SIG-M5 treated with dmso at 0.1 percent for 504 hours (cell line): Measurements from ENCODE around the gene AHDC1.
A peak's percentile ranks its signal among the peaks of the same experiment; 100 is the strongest.
"Not testable (repeated sequence)": the region's sequence is repeated elsewhere in the genome, so short reads cannot be mapped to it uniquely, and the experiment has no call there.

Experiments used
- DNase-seq: peaks from one replicate; lab custom pipeline; 2025; ENCODE audit not compliant: unreplicated experiment; lab: John Stamatoyannopoulos, UW

Gene AHDC1

DNA sequence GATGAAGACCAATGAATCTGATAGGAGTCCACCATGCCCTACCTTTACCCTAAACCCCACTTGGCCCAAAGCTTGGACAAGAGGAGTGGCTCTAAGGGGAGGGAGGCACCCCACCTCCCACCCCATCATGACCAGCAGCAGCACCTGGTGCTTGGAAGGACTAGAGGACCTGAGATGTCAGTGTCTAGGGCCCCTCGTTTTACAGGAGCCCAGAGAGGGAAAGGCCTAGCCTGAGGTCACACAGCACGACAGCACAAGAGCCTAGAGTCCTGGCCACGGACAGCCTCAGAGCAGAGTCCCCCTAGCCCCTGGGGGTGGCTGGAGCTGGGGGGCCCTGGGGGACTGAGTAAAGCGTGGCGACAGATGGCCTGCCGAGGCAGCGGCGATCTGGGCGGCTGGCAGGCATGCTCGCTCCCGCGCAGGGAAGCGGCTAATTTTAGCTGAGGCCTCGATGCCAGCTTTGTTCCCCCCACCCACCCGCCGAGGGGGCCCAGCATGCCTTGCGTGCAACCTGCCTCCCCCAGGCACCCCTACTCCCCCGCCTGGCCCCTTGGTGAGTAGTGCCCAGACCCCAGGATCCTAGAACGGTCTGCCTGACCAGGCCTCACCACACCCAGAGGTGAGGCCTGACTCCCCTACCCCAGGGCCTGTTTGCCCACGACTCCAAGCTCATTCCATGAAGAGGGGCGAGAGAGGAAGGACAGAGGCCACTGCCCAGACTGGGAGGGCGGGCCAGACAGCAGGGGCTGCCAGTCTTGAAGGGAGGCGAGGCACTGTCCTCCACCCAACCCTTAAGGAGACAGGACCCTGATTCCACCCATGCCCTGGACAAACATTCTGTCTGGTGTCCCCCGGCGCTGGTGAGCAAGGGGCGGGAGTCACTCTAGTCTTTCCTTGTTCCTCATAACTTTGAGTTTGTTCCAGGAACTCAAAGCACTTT lies 39.0 kb downstream of the AHDC1 start:
- DNase-seq: no peak

DNA sequence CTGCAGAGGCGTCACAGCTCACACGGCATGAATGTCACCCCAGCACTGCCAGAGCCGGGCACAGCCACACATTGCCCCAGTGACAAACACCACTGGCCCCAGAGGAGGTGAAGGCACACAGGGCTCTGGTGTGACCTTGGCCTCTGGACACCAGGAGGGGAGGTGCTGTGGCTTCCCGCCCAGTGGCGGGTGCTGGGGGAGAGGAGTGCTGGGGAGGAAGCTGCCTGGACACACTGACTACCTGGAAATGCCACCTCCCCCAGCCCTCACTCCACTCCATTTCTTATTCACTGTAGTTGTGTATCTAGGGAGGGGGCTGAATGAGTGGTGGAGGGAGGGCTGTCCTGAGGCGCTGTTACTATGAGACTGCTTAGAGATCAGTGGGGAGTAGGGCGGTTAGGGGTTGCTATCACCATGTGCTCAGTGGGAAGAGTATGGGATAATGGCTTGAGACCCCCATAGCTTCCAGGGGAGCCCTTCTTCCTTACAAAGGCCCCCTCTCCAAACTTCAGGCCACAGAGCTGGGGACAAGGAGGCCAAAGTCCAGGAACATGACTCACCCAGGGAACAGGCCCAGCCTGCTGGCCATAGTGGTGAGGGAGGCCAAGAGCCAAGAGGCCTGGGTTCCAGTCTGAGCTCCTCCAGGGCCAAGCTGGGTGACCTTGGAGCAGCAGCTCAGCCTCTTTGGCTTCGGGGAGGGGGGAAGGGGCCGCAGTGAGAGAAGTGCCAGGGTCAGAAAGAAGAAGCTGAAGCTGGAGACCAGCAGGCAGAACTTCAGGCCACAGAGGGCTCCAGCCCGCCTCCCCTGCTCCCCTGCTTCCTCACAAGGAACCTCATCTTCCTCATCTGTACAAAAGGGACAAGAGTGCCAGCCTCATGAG lies 40.1 kb downstream of the AHDC1 start:
- DNase-seq: no peak

DNA sequence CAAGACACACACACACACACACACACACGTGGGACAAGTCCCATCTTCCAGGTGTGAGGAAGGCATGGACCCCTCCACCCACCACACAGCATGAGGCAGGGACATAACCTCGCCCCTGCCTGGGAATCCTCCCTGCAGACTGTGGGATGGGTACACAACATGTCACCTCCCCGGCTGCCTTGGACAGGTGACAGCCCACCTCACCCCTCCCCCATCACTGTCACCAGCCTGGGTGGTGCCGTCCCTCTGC lies 40.7 kb downstream of the AHDC1 start:
- DNase-seq: no peak

DNA sequence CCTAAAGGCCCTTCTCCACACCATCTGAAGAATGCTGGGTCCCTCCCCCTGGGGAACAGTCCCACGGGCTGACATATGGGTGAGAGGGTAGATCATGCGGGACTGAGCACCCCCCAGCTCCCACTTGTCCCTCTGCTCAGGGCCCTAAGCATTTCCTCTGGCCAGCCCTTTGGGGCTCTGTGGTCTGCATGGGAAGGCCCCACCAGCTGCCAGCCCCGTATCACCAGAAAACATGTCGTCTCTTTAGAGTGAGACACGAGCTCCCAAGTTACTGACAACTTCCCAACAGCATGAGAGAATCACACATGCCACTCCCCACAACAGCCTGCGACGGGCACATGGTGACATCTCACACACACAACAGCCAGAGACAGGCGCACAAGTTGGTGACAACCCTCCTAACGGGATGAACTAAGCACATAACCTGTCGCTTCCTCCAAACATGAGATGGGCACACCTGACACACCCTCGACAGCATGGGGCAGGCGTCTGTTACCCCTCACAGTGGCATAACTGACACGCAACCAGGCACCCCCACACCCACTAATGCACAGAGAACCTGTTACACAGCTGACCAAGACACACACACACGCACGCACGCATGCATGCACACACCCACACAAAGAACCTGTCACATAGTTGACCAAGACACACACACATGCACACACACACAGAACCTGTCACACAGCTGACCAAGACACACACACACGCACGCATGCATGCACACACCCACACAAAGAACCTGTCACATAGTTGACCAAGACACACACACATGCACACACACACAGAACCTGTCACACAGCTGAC lies 41.2 kb downstream of the AHDC1 start:
- no peak for DNase-seq

DNA sequence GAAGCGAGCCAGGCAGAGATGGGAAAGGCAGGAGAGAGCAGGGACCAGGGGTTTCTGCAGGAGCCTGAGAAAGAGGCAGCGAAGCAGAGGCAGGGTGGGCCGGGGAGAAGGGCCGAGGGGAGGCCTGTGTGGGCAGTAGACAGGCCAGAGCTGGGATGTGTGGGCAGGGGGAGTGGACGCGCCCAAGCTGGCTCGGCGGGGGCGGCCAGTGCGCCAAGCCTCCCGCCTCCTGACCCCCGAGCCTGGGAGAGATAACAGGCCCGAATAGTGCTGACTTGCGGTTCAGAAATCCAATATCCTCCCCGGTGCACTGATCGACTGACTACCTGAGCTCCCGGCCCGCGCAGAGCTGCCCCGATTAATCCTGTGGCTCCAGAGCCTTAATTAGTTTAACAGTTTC lies 41.9 kb downstream of the AHDC1 start:
- DNase-seq: no peak

DNA sequence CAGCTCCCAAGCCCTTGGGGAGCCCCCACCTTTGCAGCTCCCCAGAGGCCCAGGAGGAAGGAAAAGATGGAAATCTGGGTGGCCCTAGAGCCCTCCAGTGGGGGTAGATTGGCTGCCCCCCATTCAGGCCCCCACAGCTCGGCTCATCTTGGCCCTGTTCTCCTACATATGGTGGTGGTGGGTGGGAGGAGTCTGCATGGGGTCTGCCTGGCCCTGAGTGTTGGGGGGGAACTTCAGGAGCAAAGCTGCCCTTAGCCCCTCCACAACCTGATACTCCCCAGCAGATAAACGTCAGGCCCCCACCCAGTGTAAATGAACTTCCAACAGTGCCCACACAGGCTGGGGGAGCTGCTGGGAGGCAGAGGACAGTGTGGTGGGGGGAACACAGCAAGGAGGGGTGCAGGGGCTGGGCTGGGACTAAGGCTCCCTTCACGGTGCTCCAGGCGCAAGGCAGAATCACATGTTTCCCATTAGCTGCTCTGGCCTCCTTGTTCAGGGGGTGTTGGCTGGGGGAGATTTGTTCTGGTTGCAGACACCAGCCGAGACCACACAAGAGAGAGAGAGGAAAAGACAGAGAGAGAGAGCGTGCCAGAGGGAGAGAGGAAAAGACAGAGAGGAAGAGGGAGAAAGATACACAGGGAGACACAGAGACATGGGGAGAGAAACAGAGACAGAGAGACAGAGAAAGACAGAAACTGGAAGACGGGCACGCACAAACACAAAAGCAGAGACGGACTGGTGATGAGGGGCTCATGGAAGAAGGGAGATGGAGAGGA lies 42.6 kb downstream of the AHDC1 start:
- no peak for DNase-seq

DNA sequence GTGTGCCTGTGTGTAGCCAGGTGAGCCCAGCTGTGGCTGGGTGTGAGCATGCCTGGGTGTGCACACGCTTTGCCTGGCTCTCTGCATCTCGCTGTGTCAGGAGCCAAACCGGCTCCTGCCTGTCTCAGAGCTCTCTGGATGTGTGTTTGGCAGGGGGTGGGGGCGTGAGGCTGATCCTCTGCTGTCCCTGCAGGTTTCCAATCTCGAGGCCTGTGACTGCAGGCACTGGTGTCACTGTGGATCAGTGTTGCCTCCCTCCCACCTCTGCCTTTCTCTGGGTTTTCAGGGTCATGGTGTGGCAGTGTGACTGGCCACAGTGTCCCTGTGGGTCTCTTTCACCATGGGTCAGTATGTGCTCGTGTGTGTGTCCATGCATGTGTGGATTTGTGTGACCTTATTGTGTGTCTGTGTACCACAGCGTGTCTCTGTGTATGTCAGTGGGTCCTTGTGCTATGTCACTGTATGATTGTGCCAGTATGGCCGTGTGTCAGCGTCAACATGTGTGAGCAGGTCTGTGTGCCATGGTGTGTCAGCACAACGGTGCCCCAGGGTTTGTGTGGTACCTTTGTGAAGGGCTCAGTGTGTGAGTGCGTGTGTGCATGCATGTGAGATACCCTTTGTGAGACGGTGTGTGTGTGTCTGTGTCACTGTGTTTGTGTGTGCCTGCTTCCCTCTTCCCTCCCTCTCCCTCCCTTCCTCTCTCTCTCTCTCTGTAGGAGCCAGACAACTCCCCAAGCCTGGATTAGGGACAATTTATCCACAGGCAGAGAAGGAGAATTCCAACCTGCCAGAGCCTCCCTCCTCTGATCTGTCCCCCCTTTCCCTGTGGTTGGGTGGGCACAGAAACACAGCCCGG lies 43.4 kb downstream of the AHDC1 start:
- DNase-seq: no peak

DNA sequence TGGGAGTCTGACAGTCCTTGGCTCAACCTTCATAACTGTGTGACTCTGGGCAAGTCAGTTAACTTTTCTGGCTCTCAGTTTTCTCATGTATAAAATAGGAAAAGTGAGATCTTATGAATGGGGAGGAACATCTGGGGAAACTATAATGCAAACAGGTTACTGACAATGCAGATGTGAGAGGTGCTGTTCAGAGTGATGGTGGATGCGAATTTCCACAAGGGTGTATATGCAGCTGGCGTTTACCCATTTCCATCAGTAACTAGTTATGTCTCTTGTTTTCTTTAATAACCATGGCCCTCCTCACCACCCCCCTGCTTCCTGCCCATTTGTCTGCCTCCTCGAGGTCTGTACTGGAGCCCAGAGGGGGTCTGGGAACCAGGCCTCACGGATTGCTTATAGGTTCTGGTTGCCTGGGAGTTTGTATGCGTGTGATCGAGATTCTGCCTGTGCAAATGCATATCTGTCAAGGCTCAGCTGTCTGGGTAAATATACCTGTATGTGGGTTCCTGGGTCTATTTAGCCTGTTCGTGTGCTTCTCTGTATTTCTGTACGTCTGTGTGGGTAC lies 44.4 kb downstream of the AHDC1 start:
- DNase-seq: no peak

DNA sequence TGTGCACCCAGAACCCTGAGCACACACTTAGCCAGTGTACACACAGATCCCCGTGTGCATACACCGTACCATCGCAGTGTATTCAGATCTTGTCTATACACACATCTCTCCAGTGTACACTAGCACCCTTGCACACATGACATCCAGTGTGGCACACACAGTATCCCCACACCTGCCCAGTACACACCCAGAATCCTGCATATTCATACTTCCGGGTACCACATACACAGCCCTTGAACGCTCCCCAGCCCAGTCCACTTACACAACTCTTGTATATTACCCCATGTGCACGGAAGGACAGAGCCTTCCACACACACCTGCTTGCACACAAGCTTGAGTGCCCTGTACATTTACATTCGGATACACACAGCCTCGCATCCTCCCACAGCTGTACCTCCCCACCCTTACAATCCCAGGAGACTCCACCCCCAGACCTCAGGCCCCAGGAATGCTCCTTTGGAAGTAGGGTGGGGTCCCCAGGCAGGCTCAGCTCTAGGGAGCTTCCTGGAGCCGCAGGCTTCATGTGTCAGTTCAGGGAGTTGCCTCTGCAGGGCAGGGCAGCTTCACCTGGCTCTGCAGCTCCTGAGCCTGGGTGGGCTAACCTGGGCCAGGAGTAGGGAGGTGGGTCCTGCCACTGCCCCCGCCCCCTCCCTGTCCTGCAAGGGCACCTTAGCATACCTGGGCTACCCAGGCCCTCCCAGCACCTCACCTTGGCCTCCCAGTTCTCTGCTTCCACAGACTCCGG lies 46.2 kb downstream of the AHDC1 start:
- no peak for DNase-seq

DNA sequence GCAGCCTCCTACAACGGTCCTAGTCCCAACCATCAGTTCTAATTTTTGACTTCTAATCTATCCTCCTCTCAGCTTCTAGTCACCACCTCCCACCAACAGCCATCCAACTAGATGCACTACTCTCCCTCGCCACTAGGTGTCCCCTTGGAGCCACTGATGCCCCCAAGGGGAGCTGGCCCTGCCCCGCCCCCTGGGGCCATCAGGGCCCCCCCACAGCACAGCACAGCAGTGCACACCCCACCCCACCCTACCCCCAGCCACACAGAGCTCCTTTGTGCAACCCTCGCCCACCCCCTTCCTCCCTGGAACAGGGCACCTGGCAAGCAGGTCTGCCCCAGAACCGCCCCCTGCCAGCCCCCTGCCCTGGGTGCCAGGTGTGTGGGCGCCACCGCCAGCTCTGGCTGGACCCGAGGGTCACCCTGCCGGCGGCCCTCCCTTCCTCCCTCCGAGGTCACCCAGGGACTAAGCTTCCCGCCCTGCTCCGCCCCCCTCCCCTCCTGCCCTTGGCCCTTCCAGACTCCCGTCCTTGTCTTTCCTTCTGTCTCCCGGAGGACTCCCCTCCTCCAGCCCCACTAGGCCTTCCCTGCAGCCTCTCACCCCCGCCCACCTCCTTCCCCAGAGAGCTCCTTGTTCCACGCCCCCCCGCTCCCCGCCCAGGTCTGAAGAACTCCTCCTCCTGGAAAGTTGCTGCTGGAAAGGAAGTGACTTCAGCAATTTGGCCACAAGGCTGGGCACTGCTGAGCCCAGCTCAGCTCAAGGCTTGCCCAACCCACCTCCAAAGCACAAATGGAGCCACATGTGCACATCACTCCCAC lies 47.0 kb downstream of the AHDC1 start:
- DNase-seq: peak; percentile 60

DNA sequence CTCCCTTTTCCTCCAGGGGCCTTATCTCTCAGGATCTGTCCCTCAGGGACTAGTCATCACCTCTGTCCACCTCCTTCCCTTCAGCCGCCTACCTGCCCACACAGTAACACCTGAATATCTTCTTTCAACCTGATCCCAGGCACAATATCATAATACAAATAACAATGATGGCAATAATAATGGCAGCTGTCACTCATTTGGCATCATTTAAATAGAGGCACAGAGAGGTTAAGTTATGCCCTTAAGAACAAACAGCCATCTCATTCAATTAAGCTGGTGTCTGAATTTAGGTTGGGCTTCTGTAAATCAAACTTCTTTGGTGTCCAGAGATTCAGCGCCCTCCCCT lies 47.5 kb downstream of the AHDC1 start:
- no peak for DNase-seq

DNA sequence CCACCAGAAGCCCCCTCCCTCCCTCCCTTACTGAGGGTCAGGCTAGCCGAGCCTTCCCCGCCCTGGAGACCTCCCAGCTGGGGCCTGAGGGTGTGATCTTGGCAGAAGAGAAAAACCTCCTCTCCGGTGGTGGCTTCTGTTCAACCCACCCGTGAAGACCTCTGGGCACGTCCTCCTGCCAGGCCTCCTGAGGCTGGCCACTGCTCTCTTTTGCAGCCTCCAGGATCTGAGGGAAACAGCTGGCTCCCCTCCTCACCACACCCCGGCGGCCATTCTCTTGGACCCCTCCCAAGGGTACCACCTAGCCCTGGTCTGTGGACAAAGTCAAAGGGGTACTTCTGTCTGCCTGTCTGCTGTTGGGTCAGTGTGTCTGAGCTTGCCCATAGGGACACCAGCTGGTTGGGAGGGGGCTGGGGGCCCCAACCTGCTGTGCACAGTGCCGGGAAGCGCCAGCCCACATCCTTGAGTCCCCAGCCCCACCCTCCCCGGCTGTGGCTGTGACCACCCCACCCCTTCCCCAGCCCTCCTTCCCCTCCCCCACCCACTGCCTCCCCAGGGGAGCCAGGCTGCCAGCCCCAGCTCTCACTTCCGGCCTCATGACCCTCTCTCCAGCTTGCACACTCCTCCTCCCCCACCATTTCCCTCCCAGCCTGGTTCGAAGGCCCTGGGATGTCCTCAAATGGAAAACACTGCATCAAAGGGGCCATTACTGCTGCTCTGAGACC lies 48.1 kb downstream of the AHDC1 start:
- DNase-seq: no peak

DNA sequence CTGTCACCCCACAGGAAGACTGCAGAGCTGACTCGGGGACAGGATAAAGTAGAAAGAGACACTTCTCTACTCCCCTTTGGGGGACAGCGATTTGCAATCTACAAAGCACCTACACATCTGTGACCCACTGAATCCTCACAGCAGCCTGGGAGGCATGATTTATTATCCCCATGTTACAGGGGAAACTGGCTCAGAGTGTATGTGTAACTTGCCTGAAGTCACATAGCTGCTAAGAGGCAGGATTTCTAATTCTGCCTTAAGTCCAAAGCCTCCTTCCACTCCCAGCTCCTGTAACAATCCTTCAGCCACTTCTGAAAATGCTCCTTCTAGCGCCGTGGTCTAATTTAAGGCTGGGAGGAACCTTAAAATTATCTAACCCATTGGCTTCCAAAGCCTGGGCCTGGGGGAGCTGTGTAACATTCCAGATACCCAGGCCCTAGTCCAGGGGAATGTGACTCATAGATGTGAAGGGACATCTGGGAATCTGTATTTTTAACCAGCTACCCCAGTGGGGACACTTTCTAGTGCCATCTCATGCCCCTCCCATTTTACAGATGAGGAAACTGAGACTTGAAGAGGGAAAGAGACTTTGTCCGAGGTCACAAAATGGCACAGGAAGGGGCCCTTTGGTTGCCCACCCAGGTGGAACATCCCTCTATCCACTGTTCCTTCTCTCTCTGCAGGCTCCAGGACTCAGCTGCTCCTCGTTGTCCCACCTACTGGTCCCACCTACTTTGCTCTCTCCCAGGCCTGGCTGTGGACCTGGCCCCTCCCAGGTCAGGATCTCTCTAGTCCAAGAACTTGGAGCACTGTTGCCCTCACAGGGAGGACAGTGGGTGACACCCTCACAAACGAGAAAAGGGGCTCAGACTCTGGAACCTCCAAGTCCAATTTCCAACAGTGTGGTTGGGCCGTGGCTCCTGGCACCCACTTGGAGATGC lies 48.9 kb downstream of the AHDC1 start:
- no peak for DNase-seq

DNA sequence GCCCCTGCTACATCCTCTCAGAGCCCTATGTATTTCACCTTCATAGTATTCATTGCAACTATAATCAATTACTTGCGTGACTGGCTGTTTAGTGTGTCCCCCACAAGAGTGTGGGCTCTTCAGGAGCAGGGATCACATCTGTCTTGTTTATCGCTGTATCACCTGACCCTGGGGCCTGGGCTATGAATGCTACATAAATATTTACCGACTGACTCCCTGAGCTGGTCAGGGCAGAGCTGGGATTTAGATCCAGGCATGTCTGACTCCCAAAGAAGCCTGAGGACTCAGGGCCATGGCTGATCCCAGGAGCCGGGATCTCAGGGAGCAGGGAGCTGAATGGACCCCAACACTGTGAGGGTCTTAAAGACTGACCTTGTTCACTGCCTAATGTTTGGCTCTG lies 49.7 kb downstream of the AHDC1 start:
- no peak for DNase-seq

DNA sequence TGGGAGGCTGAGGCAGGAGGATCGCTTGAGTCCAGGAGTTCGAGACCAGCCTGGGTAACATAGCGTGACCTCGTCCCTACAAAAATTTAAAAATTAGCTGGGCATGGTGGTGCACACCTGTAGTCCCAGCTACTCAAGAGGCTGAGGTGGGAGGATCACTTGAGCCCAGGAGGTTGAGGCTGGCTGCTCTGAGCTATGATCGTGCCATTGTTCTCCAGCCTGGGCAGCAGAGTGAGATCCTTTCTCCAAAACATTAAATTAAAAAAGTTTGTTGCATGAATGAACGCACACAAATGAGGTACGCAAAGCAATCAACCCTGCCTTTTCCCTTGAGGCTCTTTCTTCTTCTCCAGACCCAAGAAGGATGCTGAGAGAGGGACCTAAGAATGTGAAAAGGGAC lies 50.1 kb downstream of the AHDC1 start:
- DNase-seq: not testable (repeated sequence)

DNA sequence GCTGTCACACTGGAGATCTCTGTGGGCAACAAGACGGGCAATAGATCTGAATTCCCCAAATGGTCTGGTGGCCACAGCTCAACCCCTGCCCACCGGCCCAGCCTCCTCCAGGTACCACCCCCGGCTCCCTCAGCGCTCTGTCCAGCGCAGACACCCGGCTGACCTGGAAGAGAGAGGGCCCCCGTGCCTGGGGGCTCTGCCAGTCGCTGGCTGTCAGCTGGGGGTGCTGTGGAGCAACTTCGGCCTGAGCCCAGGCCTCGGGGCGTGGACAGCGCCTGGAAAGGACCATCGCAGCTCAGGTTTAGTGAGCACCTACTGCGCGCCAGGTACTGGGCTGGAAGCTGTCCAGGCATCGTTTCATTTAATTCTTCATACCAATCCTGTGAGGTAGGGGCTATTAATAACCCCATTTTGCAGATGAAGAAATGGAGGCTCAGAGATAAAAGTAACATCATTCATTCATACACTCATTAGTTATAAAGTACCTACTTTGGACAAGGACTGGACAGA lies 51.0 kb downstream of the AHDC1 start:
- no peak for DNase-seq
